ENCODE data around the gene RBMXL3.
"Not testable (repeated sequence)": the region's sequence is repeated elsewhere in the genome, so short reads cannot be mapped to it uniquely, and the experiment has no call there.

Gene RBMXL3

DNA sequence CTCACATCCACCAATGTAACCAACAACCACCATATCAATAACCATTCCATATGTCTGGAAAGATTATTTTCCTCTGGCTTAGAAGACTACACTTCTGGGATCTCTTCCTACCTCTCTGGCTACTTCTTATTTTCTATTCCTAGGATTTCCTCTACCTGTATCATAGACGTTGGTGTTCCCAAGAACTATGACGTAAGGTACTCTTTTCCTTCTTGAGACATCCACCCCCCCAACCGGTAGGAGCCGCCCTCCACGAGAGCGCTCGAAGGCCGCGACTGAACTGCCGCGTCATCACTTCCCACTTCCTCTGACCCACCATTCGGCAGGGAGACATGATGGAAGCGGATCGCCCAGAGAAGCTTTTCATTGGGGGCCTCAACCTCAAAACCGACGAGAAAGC, at the start of gene RBMXL3:
Gene RBMXL3, plus strand, starts transcription at position 301 of the 400 bp plus-strand sequence. Its CDS starts 32 bp downstream, at position 333.
- DNase-seq, result no peak

DNA sequence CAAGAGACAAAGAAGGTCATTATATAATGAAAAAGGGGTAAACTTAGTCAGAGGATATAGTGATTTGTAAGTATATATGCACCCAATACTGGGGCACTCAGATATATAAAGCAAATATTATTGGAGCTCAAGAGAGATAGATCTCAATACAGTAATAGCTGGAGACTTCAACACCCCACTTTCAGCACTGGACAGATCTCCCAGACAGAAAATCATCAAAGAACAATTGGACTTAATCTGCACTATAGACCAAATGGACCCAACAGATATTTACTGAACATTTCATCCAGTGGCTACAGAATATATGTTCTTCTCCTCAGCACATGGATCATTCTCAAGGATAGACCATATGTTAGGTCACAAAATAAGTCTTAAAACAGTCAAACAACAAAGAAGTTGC, 47.2 kb upstream of the RBMXL3 start:
- DNase-seq, result no peak

DNA sequence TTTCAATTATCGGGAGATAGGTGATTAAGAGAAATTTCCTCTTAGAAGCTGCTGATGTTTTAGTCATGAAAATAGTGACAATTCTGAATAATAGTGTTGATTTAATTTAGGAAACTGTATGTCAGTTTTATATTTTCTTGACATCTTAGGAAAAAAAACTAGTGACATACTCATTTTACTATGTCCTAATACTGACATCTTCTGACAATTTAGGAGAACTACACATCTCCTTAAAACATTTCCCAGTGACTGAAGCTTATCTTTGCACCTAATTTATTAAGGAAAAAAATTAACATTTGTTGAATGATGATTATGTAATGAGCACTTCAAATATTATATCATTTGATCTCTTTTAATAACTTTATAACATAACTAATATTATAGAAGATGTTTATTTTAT, 42.0 kb upstream of the RBMXL3 start:
- no peak for DNase-seq

DNA sequence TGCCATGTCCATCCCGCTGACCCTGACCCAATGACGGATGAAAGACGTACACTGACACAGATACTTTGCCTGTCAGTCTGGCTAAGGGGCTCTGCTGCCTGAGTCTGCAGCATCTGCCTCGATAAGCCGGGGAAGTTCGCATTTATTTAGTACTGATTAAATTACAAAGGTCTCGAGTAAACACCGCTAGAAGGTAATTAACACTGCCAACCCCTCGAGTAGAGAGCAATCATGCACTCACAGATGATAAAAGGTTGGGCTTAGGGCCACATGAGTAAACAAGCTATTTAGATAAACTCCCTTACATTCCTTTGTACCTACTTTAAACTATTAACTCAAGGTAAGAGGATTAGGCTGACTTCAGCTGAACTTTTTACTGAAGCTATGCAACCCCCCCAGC, 16.0 kb upstream of the RBMXL3 start:
- no peak for DNase-seq

DNA sequence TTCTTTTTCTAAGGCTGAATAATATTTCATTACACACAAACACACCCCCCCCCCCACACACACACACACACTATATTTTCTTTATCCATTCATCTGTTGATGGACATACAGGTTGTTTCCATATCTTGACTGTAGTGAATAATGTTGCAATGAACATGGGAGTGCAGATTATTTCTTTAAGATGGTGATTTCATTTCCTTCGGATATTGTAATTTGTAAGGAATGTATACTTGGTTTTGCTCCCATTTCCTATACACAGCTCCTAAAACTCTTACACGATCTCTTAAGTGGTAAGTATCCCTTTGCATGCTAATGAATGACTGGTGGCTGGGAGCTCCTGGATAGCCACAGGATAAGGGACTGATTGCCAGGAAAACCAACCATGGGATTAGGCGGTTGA, 14.7 kb upstream of the RBMXL3 start:
- DNase-seq, result no peak

DNA sequence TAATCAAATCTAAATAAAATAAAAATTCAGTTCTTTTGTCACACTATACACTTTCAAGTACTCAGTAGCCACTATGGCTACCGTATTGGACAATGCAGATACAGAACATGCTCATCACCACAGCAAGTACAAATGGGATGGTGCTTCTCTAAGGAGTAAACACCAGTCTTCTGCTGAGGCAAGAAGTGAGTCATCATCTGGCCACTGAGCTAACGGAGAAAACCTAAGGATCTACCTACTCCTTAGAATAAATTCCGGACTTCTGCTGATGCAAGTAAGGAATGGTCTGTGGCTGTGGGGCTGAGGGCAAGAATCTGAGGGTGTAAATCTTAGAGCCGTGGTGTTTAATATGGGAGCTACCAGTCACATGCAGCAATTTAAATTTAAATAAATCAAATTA, 11.3 kb upstream of the RBMXL3 start:
- DNase-seq, result no peak

DNA sequence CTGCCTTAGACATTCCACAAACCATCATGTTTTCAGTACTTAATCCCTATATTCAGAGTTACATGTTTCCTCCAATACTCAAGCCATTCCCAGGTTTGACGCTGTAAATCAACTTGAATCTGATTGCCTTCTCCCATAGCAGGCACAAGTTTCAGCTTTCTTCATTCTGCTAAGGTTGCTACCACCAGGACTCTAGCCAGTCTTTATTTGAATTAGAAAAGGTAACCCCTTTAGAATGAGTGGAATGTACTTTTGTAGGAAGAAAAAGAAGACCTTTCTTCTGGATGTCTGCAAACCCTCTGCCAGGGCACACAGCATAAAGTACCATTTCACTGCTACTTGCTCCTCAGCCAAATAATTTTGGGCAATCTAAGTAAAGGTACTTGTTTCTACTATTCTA, 10.7 kb upstream of the RBMXL3 start:
- no peak for DNase-seq

DNA sequence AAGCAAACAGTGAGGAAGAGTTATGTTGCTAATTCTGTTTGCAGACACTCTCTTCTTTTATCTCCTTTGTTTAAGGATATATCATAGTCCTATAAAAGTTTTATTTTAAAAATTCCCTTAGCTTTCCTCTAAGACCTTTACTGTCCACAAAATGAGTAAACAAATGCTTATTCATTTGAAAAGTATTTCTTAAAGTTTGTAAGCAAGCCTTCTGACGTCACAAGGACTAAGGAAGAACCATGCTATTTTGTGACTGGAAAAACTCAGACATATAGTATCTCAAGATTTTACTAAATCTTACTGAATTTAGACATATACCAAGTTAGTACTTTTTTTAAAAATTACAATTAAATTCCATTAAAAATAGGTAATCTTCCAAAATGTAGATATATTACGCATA, 5.2 kb upstream of the RBMXL3 start:
- DNase-seq, result no peak

DNA sequence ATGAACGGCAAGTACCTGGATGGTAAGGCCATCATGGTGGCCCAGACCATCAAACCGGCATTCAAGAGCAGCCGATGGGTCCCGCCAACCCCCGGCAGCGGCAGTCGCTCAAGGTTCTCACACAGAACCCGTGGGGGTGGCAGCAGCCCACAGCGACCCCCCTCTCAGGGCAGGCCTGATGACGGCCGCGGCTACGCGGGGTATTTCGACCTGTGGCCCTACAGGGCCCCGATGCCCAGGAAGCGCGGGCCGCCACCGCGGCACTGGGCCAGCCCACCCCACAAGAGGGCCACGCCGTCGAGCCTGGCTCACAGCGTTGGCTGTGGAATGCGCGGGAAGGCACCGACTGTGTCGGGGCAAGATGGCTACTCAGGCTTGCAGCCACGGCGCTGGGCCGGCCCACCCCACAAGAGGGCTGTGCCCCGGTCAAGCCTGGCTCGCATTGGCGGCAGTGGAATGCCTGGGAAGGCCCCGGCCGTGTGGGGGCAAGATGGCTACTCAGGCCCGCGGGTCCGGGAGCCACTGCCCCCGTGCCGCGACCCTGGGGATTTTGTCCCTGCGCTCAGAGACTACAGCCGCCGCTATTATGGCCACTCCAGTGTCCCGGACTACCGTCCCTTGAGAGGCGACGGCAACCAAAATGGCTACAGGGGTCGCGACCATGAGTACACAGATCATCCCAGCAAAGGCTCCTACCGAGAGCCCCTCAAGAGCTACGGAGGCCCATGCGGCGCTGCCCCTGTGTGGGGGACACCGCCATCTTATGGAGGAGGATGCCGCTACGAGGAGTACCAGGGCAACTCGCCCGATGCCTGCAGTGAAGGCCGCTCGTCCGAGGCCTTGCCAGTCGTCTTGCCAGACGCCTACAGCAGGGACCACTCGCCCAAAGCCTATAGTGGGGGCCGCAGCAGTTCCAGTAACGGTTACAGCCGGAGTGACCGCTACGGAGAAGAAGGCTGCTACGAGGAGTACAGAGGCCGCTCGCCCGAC, 731 bp downstream of the RBMXL3 start:
- DNase-seq, result no peak

DNA sequence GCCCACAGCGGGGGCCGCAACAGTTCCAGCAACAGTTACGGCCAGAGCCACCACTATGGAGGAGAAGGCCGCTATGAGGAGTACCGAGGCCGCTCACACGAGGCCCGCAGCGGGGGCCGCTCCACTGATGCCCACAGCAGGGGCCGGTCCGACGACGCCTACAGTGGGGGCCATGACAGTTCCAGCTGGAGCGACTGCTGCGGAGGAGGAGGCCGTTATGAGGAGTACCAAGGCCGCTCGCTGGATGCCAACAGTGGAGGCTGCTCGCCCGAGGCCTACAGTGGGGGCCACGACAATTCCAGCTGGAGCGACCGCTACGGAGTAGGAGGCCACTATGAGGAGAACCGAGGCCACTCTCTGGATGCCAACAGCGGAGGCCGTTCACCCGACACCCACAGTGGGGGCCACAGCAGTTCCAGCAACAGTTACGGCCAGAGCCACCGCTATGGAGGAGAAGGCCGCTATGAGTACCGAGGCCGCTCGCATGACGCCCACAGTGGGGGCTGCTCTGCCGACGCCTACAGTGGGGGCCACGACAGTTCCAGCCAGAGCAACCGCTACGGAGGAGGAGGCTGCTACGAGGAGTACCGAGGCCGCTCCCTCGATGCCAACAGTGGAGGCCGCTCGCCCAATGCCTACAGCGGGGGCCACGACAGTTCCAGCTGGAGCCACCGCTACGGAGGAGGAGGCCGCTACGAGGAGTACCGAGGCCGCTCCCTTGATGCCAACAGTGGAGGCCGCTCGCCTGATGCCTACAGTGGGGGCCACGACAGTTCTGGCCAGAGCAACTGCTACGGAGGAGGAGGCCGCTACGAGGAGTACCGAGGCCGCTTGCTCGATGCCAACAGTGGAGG, 1.7 kb downstream of the RBMXL3 start:
- no peak for DNase-seq

DNA sequence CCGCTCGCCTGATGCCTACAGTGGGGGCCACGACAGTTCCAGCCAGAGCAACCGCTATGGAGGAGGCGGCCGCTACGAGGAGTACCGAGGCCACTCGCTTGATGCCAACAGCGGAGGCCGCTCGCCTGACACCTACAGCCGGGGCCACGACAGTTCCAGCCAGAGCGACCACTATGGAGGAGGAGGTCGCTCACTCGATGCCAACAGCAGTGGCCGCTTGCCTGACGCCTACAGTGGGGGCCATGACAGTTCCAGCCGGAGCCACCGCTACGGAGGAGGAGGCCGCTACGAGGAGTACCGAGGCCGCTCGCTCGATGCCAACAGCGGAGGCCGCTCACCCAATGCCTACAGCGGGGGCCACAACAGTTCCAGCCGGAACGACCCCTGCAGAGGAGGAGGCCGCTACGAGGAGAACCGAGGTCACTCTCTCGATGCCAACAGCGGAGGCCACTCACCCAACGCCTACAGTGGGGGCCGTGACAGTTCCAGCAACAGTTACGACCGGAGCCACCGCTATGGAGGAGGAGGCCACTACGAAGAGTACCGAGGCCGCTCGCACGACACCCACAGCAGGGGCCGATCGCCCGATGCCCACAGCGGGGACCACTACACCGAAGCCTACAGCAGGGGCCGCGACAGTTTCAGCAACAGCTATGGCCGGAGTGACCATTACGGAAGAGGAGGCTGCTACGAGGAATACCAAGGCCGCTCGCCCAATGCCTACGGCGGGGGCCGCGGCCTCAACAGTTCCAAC, 2.5 kb downstream of the RBMXL3 start:
- no peak for DNase-seq

DNA sequence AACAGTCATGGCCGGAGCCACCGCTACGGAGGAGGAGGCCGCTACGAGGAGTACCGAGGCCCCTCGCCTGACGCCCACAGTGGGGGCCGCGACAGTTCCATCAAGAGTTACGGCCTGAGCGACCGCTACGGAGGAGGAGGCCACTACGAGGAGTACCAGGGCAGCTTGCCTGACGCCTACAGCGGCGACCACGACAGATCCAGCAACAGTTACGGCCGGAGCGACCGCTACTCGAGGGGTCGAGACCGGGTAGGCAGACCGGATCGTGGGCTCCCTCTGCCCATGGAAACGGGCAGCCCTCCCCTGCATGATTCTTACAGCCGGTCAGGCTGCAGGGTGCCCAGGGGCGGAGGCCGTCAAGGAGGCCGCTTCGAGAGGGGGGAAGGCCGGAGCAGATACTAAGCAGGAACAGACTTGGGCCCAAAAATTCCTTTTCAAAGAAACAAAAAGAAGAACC, 3.1 kb downstream of the RBMXL3 start:
- DNase-seq, result no peak

DNA sequence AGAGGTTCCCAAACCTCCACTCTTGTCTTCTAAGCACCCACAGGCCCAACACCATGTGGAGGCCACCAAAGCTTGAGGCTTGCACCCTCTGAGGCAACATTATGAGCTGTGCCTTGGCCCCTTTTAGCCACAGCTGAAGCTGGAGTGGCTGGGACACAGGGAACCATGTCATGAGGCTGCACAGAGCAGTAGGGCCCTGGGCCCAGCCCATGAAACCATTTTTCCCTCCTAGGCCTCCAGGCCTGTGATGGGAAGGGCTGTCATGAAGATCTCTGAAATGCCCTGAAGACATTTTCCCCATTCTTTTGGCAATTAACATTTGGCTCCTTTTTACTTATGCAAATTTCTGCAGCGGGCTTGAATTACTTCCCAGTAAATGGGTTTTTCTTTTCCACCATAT, 14.8 kb downstream of the RBMXL3 start:
- no peak for DNase-seq

DNA sequence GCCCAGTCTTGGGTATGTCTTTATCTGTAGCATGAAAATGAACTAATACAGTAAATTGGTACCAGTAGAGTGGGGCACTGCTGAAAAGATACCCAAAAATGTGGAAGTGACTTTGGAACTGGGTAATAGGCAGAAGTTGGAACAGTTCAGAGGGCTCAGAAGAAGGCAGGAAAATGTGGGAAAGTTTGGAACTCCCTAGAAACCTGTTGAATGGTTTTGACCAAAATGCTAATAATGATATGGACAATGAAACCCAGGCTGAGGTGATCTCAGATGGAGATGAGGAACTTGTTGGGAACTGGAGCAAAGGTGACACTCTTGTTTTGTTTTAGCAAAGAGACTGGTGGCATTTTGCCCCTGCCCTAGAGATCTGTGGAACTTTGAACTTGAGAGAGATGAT, 20.3 kb downstream of the RBMXL3 start:
- not testable (repeated sequence) for DNase-seq

DNA sequence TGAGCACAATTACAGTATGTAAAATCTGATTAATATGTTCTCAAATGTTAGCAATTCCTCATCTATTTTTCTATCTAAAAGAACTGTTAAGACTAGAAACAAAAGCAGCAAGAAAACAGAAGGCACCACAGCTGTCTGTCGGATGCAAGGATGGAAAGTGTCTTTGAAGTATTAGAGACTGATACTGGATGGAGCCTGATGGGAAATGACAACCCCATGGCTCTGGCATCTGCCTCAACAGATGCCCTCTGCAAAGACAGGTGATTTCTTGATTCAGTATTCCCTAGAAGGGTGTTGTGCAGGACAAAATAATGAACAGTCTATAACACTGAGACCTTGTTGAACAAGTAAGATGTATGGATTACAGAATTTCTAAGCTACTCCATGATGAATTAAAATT, 24.9 kb downstream of the RBMXL3 start:
- DNase-seq, result no peak

DNA sequence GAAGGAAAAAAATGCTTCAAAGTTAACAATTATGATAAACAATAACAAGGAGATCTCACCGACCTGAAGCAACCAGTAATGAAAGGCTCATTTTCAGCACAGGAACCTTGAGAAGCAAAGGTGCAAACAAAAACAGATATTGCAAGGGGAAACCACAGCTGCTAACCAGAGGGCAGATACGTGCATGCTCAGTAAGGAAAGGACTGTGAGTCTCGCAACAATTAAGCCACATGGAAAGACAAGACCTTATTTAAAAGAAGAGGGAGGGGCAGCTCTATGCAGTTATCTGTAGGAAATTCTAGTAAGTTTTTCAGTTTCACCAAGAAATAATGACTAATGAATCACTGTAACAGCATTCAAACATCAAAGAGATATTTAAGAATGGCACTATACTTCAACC, 25.4 kb downstream of the RBMXL3 start:
- DNase-seq, result no peak

DNA sequence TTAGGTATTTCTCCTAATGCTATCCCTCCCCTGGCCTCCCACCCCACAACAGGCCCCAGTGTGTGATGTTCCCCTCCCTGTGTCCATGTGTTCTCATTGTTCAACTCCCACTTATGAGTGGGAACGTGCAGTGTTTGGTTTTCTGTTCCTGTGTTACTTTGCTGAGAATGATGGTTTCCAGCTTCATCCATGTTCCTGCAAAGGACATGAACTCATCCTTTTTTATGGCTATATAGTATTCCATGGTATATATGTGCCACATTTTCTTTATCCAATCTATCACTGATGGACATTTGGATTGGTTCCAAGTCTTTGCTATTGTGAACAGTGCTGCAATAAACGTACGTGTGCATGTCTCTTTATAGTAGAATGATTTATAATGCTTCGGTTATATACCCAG, 28.1 kb downstream of the RBMXL3 start:
- DNase-seq, result not testable (repeated sequence)

DNA sequence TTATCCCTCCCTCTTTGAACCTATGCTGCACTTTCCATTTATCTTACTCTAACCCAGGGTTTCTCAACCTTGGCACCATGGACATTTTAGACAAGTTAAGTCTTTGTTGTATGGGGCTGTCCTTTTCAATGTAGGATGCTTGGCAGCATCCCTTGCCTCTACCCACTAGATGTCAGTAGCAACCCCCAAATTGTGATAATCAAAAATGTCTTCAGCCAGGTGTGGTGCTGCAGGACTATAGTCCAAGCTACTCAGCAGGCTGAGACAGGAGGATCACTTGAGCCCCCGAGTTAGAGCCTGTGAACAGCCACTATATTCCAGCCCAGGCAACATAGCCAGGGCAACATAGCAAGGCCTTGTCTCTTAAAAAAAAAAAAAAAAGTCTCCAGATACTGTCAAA, 37.7 kb downstream of the RBMXL3 start:
- DNase-seq, result no peak

DNA sequence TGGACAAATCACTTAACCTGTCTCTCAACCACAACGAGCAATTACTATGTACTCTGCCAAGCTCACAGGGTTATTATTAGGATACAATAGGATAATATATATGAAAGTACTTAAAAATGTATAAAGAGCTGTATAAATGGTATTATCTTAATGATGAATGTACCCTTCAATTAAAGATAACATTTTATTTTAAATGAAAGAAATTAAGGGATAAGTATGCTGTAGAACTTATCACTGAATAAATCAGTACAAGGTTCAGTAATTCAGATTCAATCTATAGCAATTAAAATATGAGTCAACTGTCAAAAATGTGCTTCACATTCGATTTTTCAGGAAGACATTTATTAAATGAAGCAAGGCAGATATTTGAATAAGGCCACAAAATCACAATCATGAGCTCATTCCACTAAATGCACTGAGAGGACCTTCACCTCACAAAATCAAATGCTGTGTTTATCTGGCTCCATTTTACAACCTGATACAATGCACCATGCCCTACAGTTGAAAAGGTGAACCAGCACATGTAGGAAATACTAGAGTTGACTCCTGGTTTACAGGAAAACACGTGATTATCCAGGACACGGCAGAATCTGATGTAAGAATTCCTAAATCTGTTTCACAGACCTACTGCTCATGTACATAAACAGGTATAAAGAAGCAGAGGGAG, 40.3 kb downstream of the RBMXL3 start:
- DNase-seq, result no peak

DNA sequence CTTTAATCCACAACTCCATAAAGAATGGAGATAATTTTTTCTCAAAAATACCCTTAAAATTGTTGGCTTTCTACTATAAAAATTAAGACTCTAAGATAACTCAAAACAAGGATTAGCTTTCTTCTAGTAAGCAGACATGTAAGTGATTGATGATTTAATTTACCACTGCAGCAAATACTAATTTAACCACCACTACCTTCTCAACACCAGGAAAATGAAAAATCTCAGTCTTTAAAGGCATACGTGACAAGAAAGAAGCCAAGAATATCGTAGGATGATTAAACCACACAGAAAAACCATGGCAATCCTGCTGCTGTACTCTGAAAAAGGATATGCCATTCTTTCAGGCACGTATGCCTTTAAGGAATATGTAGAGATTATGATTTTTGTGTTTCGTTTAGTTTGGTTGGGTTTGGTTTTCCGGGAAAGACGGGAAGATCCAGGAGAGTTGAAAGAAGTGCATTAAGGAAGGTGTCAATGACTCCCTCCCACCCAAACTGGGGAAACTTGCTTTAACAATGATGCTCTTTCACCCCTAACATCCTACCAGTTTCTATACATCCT, 43.8 kb downstream of the RBMXL3 start:
- no peak for DNase-seq

DNA sequence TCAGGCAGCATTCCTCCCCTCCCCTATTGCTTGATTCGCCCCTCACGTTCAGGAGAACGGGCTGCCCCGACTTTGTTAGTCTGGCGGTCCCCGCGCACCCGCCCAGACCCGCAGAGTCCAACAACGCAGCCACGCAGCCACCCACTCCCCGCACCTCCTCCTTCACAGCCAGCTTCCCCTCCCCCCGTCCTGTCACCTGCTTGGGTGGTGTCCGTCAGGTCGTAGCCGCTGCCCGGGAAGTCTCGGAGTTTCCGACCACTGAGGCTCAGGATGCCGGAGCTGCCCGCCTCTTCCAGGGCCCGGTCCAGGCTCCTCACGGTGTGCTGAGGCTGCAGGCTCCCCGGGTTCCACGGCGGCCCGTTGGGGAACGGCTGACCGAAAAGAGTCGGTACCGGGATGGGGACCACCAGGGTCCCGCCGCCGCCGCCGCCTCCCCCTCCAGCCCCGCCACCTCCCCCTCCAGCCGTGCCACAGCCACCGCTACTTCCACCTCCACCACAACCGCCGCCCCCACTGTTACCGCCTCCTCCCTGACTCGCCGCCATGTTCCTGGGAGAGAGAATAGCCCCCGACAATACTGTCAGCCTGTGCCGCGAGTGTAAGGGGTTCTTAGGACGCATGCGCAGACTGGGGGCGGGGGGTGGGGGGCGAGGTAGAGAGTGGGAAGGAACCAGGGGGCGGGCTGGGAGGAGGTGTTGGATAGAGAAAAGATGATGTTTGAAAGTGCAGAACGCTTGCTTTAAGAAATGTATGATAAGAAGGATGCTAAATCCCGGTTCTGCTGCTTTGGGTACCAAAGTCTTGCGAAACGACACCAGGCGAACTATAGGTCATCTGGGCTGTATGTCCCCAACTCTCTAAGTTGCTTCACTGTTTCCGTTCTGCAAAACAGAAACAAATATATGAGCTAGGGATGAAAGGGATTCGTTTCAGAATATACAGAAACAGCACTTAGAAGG, 44.6 kb downstream of the RBMXL3 start, which contains the start of gene LRCH2:
Gene LRCH2, minus strand, starts transcription at position 600 of the 959 bp plus-strand sequence. Its CDS starts 55 bp downstream, at position 545.
- DNase-seq, result no peak
